HCT116 (cell line): ENCODE measurements around the gene SLC16A13. TPM values are rescaled to one million over a fixed set of nuclear protein-coding genes. Genes with fewer than 3 reads are reported as not detected.
"Not testable (repeated sequence)": the region's sequence is repeated elsewhere in the genome, so short reads cannot be mapped to it uniquely, and the experiment has no call there.

ENCODE experiments used
- ATAC-seq: fragments of 200-7000 bp; cut with Tn5 transposase; 2 replicates; pipeline ENCODE4 v1.9.1; 2020; ENCODE audit warnings: mild to moderate bottlenecking, moderate library complexity
- BruUV-seq: library from RNA; stranded (reverse); fragments of 400-500 nt; replicated peaks from 2 replicates; lab custom pipeline; 2021; lab: Mats Ljungman, UMichigan
- CTCF ChIA-PET: fragments of 300-600 bp; sonication (Branson Sonifier 250); formaldehyde crosslinking; loops from one replicate; lab custom pipeline; 2021; ENCODE audit warnings: antibody characterized with exemption; lab: Charles Lee
- POLR2A ChIA-PET: fragments of 300-600, 350-600 bp; sonication (Branson Sonifier 250); formaldehyde crosslinking; loops from one replicate; lab custom pipeline; 2021; ENCODE audit warnings: antibody characterized with exemption; lab: Charles Lee
- RAD21 ChIA-PET, 2 experiments: fragments of 300-600 bp; sonication (Branson Sonifier 250); formaldehyde crosslinking; loops; one replicate each; lab custom pipeline; 2023; ENCODE audit warnings: low total read pairs in 2 of 2; ENCODE audit not compliant: uncharacterized antibody in 2 of 2, unreplicated experiment in 2 of 2, low non-redundant PET in 1 of 2; lab: Charles Lee
- DNase-seq: peaks from one replicate; pipeline ENCODE4 v3.0.0-alpha.2; 2010; ENCODE audit warnings: low read depth, low spot score
- H2AFZ ChIP-seq: fragments of 200-600 bp; shearing (Covaris generic), sonication (generic); 2 replicates; pipeline ENCODE4 v1.6.1; 2017; ENCODE audit warnings: low read depth, mixed run types, mixed read lengths, antibody characterized with exemption, low read length; ENCODE audit not compliant: poor library complexity, severe bottlenecking
- H3K27ac ChIP-seq: 2 replicates; pipeline ENCODE4 v1.5.1; 2012; ENCODE audit warnings: low read depth, low read length
- H3K27me3 ChIP-seq: fragments of 200-600 bp; sonication (generic); 2 replicates; pipeline ENCODE4 v1.6.1; 2016; ENCODE audit warnings: mixed run types, low read length, mixed read lengths; ENCODE audit not compliant: insufficient read depth
- H3K36me3 ChIP-seq, 2 experiments: fragments of 200-500 bp in 1 of 2; fragments of 200-600 bp in 1 of 2; sonication (Bioruptor generic) in 1 of 2; sonication (generic) in 1 of 2; 2 replicates each; pipeline versions ENCODE4 v1.5.1 to v1.6.1; 2014 to 2016; ENCODE audit warnings: low read length in 2 of 2, inconsistent platforms in 1 of 2, mixed read lengths in 1 of 2, mixed run types in 1 of 2; ENCODE audit not compliant: insufficient read depth in 2 of 2, control insufficient read depth in 1 of 2
- H3K4me1 ChIP-seq, 2 experiments: fragments of 200-600 bp in 1 of 2; sonication (generic) in 1 of 2; 2 replicates each; pipeline versions ENCODE4 v1.5.1 to v1.6.1; 2012 to 2017; ENCODE audit warnings: low read length in 2 of 2, inconsistent platforms in 1 of 2, mild to moderate bottlenecking in 1 of 2, mixed read lengths in 1 of 2, mixed run types in 1 of 2, moderate library complexity in 1 of 2; ENCODE audit not compliant: insufficient read depth in 2 of 2, control insufficient read depth in 1 of 2
- H3K4me2 ChIP-seq: fragments of 200-600 bp; sonication (generic); 2 replicates; pipeline ENCODE4 v1.6.1; 2017; ENCODE audit warnings: mixed run types, low read length, mixed read lengths
- H3K4me3 ChIP-seq, 2 experiments: fragments of 200-600 bp in 1 of 2; sonication (generic) in 1 of 2; replicated peaks in 1 of 2; 2 replicates each; pipeline ENCODE4 v1.5.1; 2011 to 2016; ENCODE audit warnings: low read length in 2 of 2, control low read depth in 1 of 2, low read depth in 1 of 2, mild to moderate bottlenecking in 1 of 2, mixed read lengths in 1 of 2, mixed run types in 1 of 2
- H3K79me2 ChIP-seq: fragments of 200-600 bp; sonication (generic); 2 replicates; pipeline ENCODE4 v1.6.1; 2017; ENCODE audit warnings: mild to moderate bottlenecking, mixed run types, low read length, moderate library complexity, mixed read lengths; ENCODE audit not compliant: insufficient read depth
- H3K9ac ChIP-seq: fragments of 200-600 bp; sonication (generic); 2 replicates; pipeline ENCODE4 v1.6.1; 2016; ENCODE audit warnings: low read length, mixed read lengths
- H3K9me2 ChIP-seq: fragments of 200-600 bp; sonication (generic), shearing (Covaris generic); 2 replicates; pipeline ENCODE4 v1.6.1; 2017; ENCODE audit warnings: mixed run types, mild to moderate bottlenecking, moderate library complexity; ENCODE audit not compliant: insufficient read depth
- H3K9me3 ChIP-seq, 2 experiments: fragments of 200-500 bp in 1 of 2; fragments of 200-600 bp in 1 of 2; sonication (Bioruptor generic) in 1 of 2; sonication (generic) in 1 of 2; 2 replicates each; pipeline ENCODE4 v1.6.1; 2014 to 2017; ENCODE audit warnings: low read length in 2 of 2, mixed read lengths in 2 of 2, inconsistent platforms in 1 of 2, low read depth in 1 of 2, mild to moderate bottlenecking in 1 of 2, mixed run types in 1 of 2, moderate library complexity in 1 of 2; ENCODE audit not compliant: control insufficient read depth in 1 of 2, insufficient read depth in 1 of 2
- H4K20me1 ChIP-seq: fragments of 200-600 bp; sonication (generic), shearing (Covaris generic); 2 replicates; pipeline ENCODE4 v1.6.1; 2017; ENCODE audit warnings: mixed run types, mild to moderate bottlenecking, moderate library complexity; ENCODE audit not compliant: insufficient read depth
- EGR1 ChIP-seq: IDR thresholded peaks from 2 replicates; pipeline ENCODE4 v1.6.1; 2012; ENCODE audit warnings: low read depth
- ELF1 ChIP-seq: IDR thresholded peaks from 2 replicates; pipeline ENCODE4 v1.6.1; 2012; ENCODE audit warnings: low read depth, borderline replicate concordance
- EZH2 ChIP-seq: fragments of 200-600 bp; sonication (generic); IDR thresholded peaks from 2 replicates; pipeline ENCODE4 v1.6.1; 2017; ENCODE audit warnings: antibody characterized with exemption, mixed run types
- EZH2phosphoT487 ChIP-seq: fragments of 200-600 bp; IDR thresholded peaks from 2 replicates; pipeline ENCODE4 v1.6.1; 2018; ENCODE audit warnings: antibody characterized with exemption, borderline replicate concordance
- FOSL1 ChIP-seq: IDR thresholded peaks from 2 replicates; pipeline ENCODE4 v1.6.1; 2012; ENCODE audit warnings: low read depth
- JUND ChIP-seq: IDR thresholded peaks from 2 replicates; pipeline ENCODE4 v1.6.1; 2012
- RAD21 ChIP-seq: IDR thresholded peaks from 2 replicates; pipeline ENCODE4 v1.6.1; 2012; ENCODE audit warnings: low read depth, mild to moderate bottlenecking
- SIN3A ChIP-seq: IDR thresholded peaks from 2 replicates; pipeline ENCODE4 v1.6.1; 2012; ENCODE audit warnings: low read depth
- TCF7L2 ChIP-seq: IDR thresholded peaks from 2 replicates; pipeline ENCODE4 v1.7.0; 2011; ENCODE audit warnings: borderline replicate concordance, inconsistent platforms; ENCODE audit not compliant: insufficient read depth, insufficient read length; ENCODE audit errors: extremely low read depth
- ZNF274 ChIP-seq: fragments of 200-500 bp; sonication (Bioruptor generic); IDR thresholded peaks from 2 replicates; pipeline ENCODE4 v1.6.1; 2014; ENCODE audit warnings: mild to moderate bottlenecking, low read depth, low read length, inconsistent platforms
- intact Hi-C: fragments of 100-400 bp; cut with micrococcal nuclease; formaldehyde crosslinking; loops from 2 replicates; pipeline ENCODE4 v1.10.0; 2022
- total RNA-seq: library from RNA; stranded (reverse); gene quantifications from one replicate; pipeline ENCODE4 v1.2.1, GENCODE V29; 2021; ENCODE audit not compliant: unreplicated experiment
- TF ChIP-seq, protein P1 (sequence below): IDR thresholded peaks from 2 replicates; pipeline ENCODE4 v1.6.1; 2012; ENCODE audit warnings: low read depth
- TF ChIP-seq, protein P2 (sequence below): IDR thresholded peaks from 2 replicates; pipeline ENCODE4 v1.6.1; 2011; ENCODE audit warnings: mild to moderate bottlenecking, low read length, moderate library complexity; ENCODE audit not compliant: insufficient replicate concordance; ENCODE audit errors: extremely low read depth

Gene SLC16A13
- total RNA-seq, 1 experiment from 2014 or later, result 6.8 TPM

DNA sequence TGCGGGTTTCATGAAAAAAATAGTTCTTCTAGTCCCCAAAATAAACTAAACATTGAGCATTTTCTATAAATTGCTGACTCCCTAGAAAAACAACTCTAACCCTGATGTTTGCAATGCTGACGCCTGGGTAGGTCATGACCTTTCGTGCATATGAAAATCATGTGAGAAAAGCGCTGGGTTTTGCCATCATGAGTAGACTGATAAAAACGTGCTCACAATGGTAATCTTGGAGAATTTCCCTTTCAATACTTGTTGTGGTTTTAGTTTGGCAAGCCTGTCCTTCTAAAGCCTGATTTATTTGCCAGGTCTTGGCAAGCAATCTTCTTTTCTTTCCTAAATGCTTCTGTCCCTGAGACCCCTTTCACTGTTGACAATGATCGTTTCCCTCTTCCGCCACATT, 48.3 kb downstream of the SLC16A13 start:
- no peaks in the 10 kb centered on the region for H3K9me2 ChIP-seq
- intact Hi-C loops, result no loop called here
- ATAC-seq, result no peak
- H2AFZ ChIP-seq, result no peak overlapping the region
- H3K9ac ChIP-seq, result no peak overlapping the region
- no peaks in the 10 kb centered on the region for H3K36me3 ChIP-seq
- H4K20me1 ChIP-seq, result no peaks in the 10 kb centered on the region
- CTCF ChIA-PET, result no interaction called here
- no peaks in the 10 kb centered on the region for H3K9me3 ChIP-seq
- POLR2A ChIA-PET, result no interaction called here
- TF ChIP-seq RAD21 (no peak), TCF7L2 (no peak), ZNF274 (no peak), EGR1 (no peak), SIN3A (no peak), ELF1 (no peak), EZH2phosphoT487 (no peak), JUND (no peak), FOSL1 (no peak), EZH2 (no peak)
- TF ChIP-seq, protein P1, sequence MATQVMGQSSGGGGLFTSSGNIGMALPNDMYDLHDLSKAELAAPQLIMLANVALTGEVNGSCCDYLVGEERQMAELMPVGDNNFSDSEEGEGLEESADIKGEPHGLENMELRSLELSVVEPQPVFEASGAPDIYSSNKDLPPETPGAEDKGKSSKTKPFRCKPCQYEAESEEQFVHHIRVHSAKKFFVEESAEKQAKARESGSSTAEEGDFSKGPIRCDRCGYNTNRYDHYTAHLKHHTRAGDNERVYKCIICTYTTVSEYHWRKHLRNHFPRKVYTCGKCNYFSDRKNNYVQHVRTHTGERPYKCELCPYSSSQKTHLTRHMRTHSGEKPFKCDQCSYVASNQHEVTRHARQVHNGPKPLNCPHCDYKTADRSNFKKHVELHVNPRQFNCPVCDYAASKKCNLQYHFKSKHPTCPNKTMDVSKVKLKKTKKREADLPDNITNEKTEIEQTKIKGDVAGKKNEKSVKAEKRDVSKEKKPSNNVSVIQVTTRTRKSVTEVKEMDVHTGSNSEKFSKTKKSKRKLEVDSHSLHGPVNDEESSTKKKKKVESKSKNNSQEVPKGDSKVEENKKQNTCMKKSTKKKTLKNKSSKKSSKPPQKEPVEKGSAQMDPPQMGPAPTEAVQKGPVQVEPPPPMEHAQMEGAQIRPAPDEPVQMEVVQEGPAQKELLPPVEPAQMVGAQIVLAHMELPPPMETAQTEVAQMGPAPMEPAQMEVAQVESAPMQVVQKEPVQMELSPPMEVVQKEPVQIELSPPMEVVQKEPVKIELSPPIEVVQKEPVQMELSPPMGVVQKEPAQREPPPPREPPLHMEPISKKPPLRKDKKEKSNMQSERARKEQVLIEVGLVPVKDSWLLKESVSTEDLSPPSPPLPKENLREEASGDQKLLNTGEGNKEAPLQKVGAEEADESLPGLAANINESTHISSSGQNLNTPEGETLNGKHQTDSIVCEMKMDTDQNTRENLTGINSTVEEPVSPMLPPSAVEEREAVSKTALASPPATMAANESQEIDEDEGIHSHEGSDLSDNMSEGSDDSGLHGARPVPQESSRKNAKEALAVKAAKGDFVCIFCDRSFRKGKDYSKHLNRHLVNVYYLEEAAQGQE, result no peak
- TF ChIP-seq, protein P2, sequence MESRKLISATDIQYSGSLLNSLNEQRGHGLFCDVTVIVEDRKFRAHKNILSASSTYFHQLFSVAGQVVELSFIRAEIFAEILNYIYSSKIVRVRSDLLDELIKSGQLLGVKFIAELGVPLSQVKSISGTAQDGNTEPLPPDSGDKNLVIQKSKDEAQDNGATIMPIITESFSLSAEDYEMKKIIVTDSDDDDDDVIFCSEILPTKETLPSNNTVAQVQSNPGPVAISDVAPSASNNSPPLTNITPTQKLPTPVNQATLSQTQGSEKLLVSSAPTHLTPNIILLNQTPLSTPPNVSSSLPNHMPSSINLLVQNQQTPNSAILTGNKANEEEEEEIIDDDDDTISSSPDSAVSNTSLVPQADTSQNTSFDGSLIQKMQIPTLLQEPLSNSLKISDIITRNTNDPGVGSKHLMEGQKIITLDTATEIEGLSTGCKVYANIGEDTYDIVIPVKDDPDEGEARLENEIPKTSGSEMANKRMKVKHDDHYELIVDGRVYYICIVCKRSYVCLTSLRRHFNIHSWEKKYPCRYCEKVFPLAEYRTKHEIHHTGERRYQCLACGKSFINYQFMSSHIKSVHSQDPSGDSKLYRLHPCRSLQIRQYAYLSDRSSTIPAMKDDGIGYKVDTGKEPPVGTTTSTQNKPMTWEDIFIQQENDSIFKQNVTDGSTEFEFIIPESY, result no peak
- TF ChIP-seq, all 23 proteins: peak for 0
- H3K4me2 ChIP-seq, result no peak overlapping the region
- no peaks in the 10 kb centered on the region for H3K4me1 ChIP-seq
- no peak overlapping the region for H3K27ac ChIP-seq
- RAD21 ChIA-PET, result no interaction called here
- H3K27me3 ChIP-seq, result no peaks in the 10 kb centered on the region
- H3K4me3 ChIP-seq, result no peak overlapping the region
- no peak for DNase-seq
- BruUV-seq, result no TSS peak
- H3K79me2 ChIP-seq, result no peaks in the 10 kb centered on the region

DNA sequence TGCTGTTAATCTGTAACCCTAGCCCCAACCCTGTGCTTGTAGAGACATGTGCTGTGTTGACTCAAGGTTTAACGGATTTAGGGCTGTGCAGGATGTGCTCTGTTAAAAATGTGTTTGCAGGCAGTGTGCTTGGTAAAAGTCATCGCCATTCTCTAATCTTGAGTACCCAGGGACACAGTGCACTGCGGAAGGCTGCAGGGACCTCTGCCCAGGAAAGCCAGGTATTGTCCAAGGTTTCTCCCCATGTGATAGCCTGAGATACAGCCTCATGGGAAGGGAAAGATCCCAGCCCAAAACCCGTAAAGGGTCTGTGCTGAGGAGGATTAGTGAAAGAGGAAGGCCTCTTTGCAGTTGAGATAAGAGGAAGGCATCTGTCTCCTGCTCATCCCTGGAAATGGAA, 52.6 kb downstream of the SLC16A13 start:
- RAD21 ChIA-PET, H2AFZ ChIP-seq, BruUV-seq, H3K79me2 ChIP-seq, H3K27me3 ChIP-seq, POLR2A ChIA-PET, H3K4me2 ChIP-seq, H3K9me2 ChIP-seq, H3K27ac ChIP-seq, DNase-seq, H3K36me3 ChIP-seq, H3K4me1 ChIP-seq, H4K20me1 ChIP-seq, H3K9me3 ChIP-seq, CTCF ChIA-PET, H3K4me3 ChIP-seq, ATAC-seq, intact Hi-C loops, H3K9ac ChIP-seq: not testable (repeated sequence)
